Fibroblast of villous mesenchyme (primary cell): Measurements from ENCODE around the gene HJURP. TPM values are rescaled to one million over a fixed set of nuclear protein-coding genes. Genes with fewer than 3 reads are reported as not detected.

ENCODE experiments used
- DNase-seq: peaks from one replicate; pipeline ENCODE4 v3.0.0-alpha.2; 2010; ENCODE audit warnings: low read depth
- H3K4me3 ChIP-seq: 2 replicates; pipeline ENCODE4 v1.5.1; 2011; ENCODE audit warnings: low read depth, mild to moderate bottlenecking, low read length
- total RNA-seq: library from RNA; depleted of rRNA; stranded (reverse); fragments of >200 nt; gene quantifications from 2 replicates; pipeline ENCODE4 v1.2.3, GENCODE V29; 2012
- TF ChIP-seq, protein P1 (sequence below): IDR thresholded peaks from 2 replicates; pipeline ENCODE4 v1.5.1; 2012; ENCODE audit warnings: low read depth, mild to moderate bottlenecking, low read length; ENCODE audit not compliant: insufficient read depth

HJURP gene
- total RNA-seq, 1 donor, result 27.2 TPM

DNA sequence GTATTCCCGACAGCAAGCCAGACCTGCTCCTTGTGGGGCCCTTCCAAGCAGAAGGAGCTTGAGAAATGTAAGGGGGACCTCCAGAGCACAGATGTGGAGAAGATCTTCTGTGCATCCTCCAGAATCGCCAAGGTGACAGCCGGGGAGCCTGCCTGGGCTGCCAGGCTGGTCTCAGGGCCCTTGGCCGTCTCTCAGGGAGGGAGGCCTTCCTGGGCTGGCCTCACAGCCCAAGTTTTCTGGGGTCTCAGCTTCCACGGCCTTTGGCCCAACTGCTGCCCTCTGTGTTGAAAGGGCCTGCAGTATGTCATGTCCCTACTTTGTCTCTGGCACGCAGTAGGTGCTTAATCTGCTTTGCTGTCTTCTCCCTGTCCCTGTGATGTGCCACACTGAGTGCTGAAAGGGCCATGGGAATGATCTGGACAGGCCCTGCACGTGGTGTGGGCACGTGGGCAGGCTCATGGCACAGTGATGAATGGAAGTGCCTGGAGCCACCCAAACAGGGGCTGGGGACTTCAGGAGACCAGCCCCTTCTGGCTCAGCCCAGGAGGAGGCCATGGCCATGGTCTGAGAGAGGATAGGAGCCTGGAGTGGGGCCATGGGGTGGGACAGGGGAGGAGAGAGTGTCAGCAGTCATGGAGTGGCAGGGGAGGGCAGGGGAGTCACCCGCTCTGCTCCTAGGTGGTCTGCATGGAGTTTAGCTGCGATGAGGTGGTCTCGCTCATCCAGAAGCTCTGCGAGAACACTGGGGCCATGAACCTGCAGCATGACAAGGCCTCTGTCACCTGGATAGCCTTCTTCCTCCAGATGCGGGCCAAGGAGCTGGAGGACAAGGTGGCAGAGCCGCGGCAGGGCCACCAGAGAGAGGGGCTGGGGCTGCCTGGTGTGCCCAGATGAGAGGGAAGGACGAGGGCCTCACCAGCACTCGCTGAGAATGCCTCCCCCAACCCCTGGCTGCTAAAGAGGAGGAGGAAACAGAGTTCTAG, 35.4 kb downstream of the HJURP start:
- no peak overlapping the region for H3K4me3 ChIP-seq
- DNase-seq, result no peak
- TF ChIP-seq, protein P1, sequence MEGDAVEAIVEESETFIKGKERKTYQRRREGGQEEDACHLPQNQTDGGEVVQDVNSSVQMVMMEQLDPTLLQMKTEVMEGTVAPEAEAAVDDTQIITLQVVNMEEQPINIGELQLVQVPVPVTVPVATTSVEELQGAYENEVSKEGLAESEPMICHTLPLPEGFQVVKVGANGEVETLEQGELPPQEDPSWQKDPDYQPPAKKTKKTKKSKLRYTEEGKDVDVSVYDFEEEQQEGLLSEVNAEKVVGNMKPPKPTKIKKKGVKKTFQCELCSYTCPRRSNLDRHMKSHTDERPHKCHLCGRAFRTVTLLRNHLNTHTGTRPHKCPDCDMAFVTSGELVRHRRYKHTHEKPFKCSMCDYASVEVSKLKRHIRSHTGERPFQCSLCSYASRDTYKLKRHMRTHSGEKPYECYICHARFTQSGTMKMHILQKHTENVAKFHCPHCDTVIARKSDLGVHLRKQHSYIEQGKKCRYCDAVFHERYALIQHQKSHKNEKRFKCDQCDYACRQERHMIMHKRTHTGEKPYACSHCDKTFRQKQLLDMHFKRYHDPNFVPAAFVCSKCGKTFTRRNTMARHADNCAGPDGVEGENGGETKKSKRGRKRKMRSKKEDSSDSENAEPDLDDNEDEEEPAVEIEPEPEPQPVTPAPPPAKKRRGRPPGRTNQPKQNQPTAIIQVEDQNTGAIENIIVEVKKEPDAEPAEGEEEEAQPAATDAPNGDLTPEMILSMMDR, result no peak

DNA sequence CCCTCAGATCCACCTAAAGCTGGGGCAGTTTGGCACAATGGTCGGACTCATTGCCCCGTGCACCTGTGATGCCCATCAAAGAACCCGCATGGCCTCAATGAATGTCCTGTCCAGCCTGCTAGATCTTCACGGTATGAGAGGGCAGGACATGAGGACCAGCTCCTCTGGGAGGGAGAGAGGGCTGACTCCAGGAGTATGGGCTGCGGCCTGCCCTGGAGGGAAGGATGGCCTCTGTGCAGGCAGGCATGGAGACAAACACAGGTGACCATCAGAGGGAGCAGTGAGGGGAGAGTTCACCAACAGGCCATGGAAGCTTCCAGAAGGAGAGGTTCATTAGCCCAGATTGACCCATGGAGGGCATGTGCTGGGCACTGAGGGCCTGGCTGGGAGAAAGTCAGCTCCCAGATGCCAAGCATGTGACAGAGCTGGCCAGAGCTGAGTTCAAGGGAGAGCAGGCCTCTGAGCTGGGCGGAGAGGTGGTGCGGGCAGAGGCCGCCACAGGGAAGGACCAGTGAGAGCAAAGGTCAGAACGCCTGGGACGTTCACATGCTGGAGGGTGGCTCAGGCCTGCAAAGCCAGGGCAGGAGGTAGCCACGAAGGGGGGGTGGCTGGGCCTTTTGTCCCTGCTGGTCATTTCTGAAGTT, 36.2 kb downstream of the HJURP start:
- no peak for DNase-seq
- H3K4me3 ChIP-seq, result no peak overlapping the region
- TF ChIP-seq, protein P1, result no peak

DNA sequence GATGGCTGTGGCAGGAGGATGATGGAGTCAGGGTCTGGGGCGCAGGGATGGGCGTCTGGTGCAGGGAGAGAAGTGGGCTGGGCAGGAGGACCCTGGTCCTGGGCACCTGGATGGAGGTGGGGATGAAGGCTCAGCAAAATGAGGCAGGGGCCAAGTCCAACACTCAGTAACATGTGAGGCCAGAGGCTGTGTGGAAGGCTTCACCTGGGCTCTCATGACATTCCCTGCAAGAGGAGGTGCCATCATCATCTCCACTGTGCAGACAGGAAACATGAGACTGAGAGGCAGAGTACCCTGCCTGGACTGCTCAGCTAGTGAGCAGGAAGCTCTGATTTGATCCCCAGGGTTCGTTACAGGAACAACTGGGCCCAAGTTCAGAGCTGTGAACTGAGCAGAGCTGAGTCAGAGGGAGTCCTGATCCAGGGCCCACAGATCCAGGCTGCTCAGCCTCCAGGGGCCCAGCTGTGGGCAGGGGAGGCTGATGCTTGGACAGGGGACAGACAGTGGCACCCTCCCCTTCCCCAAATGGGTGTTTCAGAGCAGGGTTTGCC, 36.9 kb downstream of the HJURP start:
- DNase-seq, result no peak
- no peak overlapping the region for H3K4me3 ChIP-seq
- TF ChIP-seq, protein P1, result no peak

DNA sequence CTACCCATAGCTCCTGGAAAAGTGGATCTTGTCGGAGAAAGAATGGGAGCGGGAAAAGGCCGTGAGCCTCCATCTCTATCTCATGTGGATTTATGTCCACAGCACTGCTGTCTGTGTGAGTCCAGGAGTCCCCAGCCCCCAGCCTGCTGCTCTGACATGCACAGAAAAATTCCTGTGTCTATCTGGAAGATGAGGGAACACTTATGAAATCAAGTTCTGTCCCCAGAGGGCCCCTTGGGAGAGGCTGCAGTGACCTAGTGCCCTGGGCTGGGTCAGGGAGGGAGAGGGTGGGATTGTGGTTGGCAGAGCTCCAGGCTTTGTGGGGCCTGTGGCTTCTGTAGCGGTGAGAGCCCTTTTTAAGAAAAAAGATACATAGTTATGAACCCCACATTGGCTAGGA, 37.6 kb downstream of the HJURP start:
- no peak for DNase-seq
- TF ChIP-seq, protein P1, result no peak
- H3K4me3 ChIP-seq, result no peak overlapping the region

DNA sequence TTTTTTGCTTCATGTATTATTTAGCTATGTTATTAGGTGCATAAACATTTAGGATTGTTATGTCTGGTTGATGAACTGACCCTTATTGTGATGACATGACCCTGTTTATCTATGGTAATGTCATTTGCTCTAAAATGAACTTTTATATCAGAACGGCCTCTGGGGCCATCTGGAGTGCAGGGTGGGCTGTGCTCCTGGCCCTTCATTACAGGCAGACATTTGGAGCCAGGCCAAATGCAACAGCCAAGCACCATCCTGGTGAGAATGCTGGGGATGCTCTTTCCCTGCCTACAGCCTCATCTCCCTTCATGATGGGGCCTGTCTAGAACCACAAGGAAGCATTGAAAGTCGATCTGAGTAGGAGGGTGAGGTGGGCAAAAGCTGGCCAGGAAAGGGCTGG, 38.0 kb downstream of the HJURP start:
- no peak for DNase-seq
- TF ChIP-seq, protein P1, result no peak

DNA sequence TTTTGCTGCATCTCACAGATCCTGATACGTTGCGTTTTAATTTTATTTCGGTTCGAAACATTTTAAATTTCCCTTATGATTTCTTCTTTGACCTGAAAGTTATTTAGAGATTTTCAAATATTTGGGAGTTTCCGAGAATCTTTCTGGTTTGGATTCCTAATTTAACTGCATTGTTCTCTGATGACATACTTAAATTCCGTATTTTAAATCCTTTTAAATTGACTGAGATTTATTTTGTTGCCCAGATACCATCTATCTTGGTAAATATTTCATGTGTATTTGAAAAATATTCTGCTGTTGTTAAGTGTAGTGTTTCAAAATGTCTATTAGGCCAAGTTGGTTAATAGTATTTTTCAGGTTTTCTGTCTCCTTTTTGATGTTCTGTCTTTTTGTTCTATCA, 38.5 kb downstream of the HJURP start:
- no peak overlapping the region for H3K4me3 ChIP-seq
- TF ChIP-seq, protein P1, result no peak
- DNase-seq, result no peak

More for the DNA sequence above, 38.0 kb downstream of the HJURP start:
- no peak overlapping the region for H3K4me3 ChIP-seq
